Brain microvascular endothelial cell (primary cell): Measurements from ENCODE around the gene R3HCC1L.

ENCODE experiments used
- DNase-seq: peaks from one replicate; pipeline ENCODE4 v3.0.0-alpha.2; 2020
- H3K27ac ChIP-seq: fragments of 250-450 bp; sonication (Bioruptor Pico); 2 replicates; pipeline ENCODE4 v1.5.1; 2020; ENCODE audit warnings: mild to moderate bottlenecking, moderate library complexity
- H3K27me3 ChIP-seq: fragments of 250-450 bp; sonication (Bioruptor Pico); replicated peaks from 2 replicates; pipeline ENCODE4 v1.5.1; 2020; ENCODE audit warnings: mild to moderate bottlenecking
- H3K36me3 ChIP-seq: fragments of 250-450 bp; sonication (Bioruptor Pico); replicated peaks from 2 replicates; pipeline ENCODE4 v1.5.1; 2020; ENCODE audit warnings: mild to moderate bottlenecking
- H3K4me3 ChIP-seq: 2 replicates; pipeline ENCODE4 v1.5.1; 2011; ENCODE audit warnings: low read depth, mild to moderate bottlenecking, control low read depth, low read length, moderate library complexity
- in situ Hi-C: cut with HindIII; loops from 2 replicates; pipeline ENCODE4 v1.10.0; 2017; ENCODE audit warnings: low sequenced_read_pairs, low pct_ligation_motif_present
- TF ChIP-seq, protein P1 (sequence below): IDR thresholded peaks from 2 replicates; pipeline ENCODE4 v1.5.1; 2011; ENCODE audit warnings: low read depth, mild to moderate bottlenecking, moderate library complexity, low read length, control low read depth, inconsistent platforms; ENCODE audit errors: missing control alignments

R3HCC1L gene

DNA sequence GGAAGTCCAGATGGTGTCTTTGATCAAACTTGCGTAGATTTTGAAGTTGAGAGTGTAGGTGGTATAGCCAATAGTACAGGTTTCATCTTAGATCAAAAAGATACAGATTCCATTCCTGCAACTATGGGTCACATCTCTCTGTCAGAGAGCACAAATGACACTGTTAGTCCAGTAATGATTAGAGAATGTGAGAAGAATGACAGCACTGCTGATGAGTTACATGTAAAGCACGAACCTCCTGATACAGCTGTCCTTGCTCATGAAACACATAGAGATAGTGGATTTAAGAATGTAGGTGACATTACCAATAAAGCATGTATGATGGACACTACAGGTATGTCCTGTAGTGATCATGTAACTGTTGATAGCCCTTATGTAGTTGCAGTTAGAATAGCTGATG, 74.5 kb downstream of the R3HCC1L start:
- peak overlapping the region; percentile 14 for H3K27ac ChIP-seq
- in situ Hi-C loops: no loop called here
- H3K27me3 ChIP-seq: no peaks in the 10 kb centered on the region
- TF ChIP-seq, protein P1, sequence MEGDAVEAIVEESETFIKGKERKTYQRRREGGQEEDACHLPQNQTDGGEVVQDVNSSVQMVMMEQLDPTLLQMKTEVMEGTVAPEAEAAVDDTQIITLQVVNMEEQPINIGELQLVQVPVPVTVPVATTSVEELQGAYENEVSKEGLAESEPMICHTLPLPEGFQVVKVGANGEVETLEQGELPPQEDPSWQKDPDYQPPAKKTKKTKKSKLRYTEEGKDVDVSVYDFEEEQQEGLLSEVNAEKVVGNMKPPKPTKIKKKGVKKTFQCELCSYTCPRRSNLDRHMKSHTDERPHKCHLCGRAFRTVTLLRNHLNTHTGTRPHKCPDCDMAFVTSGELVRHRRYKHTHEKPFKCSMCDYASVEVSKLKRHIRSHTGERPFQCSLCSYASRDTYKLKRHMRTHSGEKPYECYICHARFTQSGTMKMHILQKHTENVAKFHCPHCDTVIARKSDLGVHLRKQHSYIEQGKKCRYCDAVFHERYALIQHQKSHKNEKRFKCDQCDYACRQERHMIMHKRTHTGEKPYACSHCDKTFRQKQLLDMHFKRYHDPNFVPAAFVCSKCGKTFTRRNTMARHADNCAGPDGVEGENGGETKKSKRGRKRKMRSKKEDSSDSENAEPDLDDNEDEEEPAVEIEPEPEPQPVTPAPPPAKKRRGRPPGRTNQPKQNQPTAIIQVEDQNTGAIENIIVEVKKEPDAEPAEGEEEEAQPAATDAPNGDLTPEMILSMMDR: no peak
- DNase-seq: peak; percentile 38
- no peaks in the 10 kb centered on the region for H3K36me3 ChIP-seq
- no peak overlapping the region for H3K4me3 ChIP-seq

DNA sequence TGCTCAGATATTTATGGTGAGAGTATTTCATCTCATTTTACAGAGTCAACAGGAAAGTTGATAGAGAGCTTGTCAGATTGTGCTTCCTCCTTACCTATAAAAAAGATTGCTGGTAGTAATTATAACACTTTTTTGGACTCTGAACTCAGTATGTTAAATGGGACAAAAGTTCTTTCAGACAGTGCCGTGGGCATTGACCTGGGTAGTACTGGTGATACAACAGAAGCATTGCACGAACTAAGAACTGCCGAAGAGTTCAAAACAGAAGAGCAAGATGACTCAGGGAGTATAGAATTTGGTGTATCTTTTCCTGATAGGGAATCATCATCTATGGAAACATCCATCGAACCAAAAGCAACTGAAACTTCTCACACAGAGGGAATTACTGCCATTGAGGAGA, 75.0 kb downstream of the R3HCC1L start:
- TF ChIP-seq, protein P1: no peak
- in situ Hi-C loops: no loop called here
- DNase-seq: peak; percentile 20
- Histone ChIP-seq H3K27ac (peak overlapping the region; percentile 14), H3K27me3 (no peaks in the 10 kb centered on the region), H3K36me3 (no peaks in the 10 kb centered on the region), H3K4me3 (no peak overlapping the region)

DNA sequence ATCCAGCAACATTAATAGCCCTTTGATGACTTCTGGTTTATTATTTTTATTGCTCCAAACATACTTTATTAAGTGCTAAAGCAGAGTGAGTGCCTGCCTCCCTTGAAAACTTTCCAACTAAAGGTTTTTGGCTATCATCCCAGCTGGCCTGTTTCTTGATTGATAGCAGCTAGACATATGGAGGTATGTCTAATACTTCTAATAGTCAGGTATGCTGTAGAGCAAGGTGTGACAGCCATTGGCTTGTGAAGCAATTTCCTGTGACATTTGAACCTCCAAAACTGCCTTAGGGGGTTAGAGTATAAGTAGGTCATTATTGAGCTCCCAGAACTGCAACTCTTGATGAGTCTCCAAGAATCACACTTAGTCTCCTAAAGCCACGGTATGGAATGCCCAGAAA, 77.7 kb downstream of the R3HCC1L start:
- H3K4me3 ChIP-seq: no peak overlapping the region
- H3K27ac ChIP-seq: no peak overlapping the region
- no peak for DNase-seq
- H3K36me3 ChIP-seq: no peaks in the 10 kb centered on the region
- no peaks in the 10 kb centered on the region for H3K27me3 ChIP-seq
- TF ChIP-seq, protein P1: no peak
- in situ Hi-C loops: no loop called here

DNA sequence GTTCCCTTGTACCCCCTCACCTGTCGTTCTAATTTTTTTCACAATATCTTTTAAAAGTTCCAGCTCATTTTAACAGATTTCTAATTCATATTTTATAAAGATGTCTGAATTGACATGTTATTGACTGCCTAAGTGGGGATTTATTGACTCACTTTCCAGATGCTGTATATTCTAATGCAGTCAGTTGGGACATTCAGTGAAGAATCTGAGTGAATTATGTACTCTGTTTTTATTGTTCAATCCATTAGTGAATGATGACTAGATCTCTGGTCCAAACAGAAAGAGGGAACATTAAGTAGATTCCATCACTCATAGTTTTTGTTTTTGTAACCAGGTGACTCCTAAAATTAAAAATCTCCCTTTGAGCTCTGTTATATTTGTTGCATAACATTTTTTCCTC, 79.3 kb downstream of the R3HCC1L start:
- no peak for DNase-seq
- H3K27me3 ChIP-seq: no peaks in the 10 kb centered on the region
- TF ChIP-seq, protein P1: no peak
- no peak overlapping the region for H3K27ac ChIP-seq
- in situ Hi-C loops: no loop called here
- no peak overlapping the region for H3K4me3 ChIP-seq
- H3K36me3 ChIP-seq: no peaks in the 10 kb centered on the region

DNA sequence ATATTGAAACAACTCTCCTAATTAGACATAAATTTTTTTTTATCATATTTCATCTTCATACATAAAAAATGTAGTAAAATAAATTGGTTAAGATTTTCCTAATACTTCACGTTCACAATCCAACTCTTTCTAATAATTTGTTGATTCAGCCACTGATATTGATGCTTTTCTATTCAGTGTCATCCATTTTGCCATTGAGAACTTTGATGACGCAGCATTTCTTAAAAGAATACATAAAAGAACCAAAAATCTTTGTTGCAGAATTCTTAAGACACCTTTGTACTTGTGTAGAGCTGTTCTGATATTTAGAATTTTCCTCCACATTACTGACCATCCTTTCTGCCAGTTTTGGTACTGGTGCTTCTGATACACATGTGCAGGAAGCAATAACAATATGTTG, 80.9 kb downstream of the R3HCC1L start:
- Histone ChIP-seq H3K4me3 (no peak overlapping the region), H3K27ac (no peak overlapping the region), H3K27me3 (no peaks in the 10 kb centered on the region), H3K36me3 (no peaks in the 10 kb centered on the region)
- in situ Hi-C loops: no loop called here
- TF ChIP-seq, protein P1: no peak
- no peak for DNase-seq

DNA sequence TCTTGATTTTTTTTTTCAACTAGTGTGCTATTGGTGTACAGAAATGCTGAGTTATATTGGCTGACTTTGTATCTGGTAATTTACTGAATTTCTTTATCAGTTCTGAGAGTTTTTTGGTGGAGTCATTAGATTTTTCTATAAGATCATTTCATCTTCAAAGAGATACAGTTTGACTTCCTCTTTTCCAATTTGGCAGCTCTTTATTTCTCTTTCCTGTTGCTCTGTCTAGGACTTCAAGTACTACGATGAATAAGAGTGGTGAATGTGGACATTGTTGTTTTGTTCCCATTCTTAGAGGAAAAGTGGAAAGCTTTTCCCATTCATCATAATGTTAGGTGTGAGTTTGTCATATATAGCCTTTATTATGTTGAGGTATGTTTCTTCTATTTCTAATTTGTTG, 83.3 kb downstream of the R3HCC1L start:
- DNase-seq: no peak
- in situ Hi-C loops: no loop called here
- H3K27me3 ChIP-seq: no peaks in the 10 kb centered on the region
- TF ChIP-seq, protein P1: no peak
- no peak overlapping the region for H3K4me3 ChIP-seq
- H3K36me3 ChIP-seq: no peaks in the 10 kb centered on the region
- H3K27ac ChIP-seq: no peak overlapping the region
